Body of pancreas (tissue), 4 donors: ENCODE measurements around the gene ARID1B.

ENCODE experiments used
- CTCF ChIP-seq, 7 experiments: fragments of 450-650 bp in 4 of 7; fragments of 200-600 bp in 3 of 7; sonication (generic) in 3 of 7; IDR thresholded peaks; one replicate each; pipeline ENCODE4 v1.5.1; 2016 to 2019; ENCODE audit warnings: antibody characterized with exemption in 7 of 7
- POLR2A ChIP-seq, 3 donors: fragments of 450-650 bp; IDR thresholded peaks; one replicate each; pipeline ENCODE4 v1.6.1; 2016; ENCODE audit warnings: antibody characterized with exemption in 3 of 3, mild to moderate bottlenecking in 2 of 3

- no peak for TF ChIP-seq CTCF (IDR thresholded peaks at IDR 0.05)
- TF ChIP-seq POLR2A (IDR thresholded peaks at IDR 0.05), result no peak
These were observed 172.2 kb downstream of the ARID1B start for GRCh38 chr6:156949376-156949775.
